GM12892 (cell line): ENCODE data around the gene NRXN3.

Source experiments
- POLR2A ChIP-seq: IDR thresholded peaks from 2 replicates; pipeline ENCODE4 v1.6.1; 2011; ENCODE audit warnings: low read depth, low read length, control low read depth
- POLR2AphosphoS5 ChIP-seq: IDR thresholded peaks from 2 replicates; pipeline ENCODE4 v1.6.1; 2011; ENCODE audit warnings: low read depth, low read length, control low read depth

DNA sequence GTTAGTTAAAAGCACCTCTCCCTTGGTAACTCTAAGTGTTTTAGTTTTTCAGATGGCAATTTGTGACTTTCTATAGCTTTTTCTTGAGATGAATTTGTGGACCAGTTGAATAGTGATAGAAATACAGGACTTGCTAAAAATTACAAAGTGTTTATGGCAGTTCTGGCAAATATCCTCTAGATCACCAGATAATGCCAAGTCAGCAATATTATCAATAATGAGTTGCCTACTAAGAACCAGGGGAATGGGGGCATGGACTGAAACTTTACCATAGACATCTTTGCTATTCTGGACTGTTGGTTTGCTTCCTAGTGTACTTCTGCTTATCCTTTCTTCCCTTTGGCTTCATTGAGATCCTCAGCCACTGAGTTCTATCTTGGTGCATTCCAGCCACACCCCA is 1456.9 kb downstream of the NRXN3 start:
- no peak for TF ChIP-seq POLR2AphosphoS5
- TF ChIP-seq POLR2A, result no peak
